A549 (cell line): ENCODE measurements around the gene RUNX1. TPM values are rescaled to one million over a fixed set of nuclear protein-coding genes. Genes with fewer than 3 reads are reported as not detected.
A peak's percentile ranks its signal among the peaks of the same experiment; 100 is the strongest.

Experiments
- ATAC-seq, 2 experiments: fragments of 200-7000 bp in 1 of 2; fragments of >200 bp in 1 of 2; cut with Nextera tagmentation in 1 of 2; cut with Tn5 transposase in 1 of 2; 3 replicates each; pipeline versions ENCODE4 v1.8.0 to v1.9.1; 2018 to 2020; ENCODE audit warnings: mild to moderate bottlenecking in 1 of 2, moderate library complexity in 1 of 2
- CTCF ChIA-PET: fragments of 300-600 bp; sonication (Branson Sonifier 250); formaldehyde crosslinking; extraction: SDS; loops from one replicate; lab custom pipeline; 2021; ENCODE audit warnings: antibody characterized with exemption, inconsistent platforms; lab: Yijun Ruan, JAX
- POLR2A ChIA-PET: fragments of 350-600 bp; formaldehyde crosslinking; extraction: SDS; loops from one replicate; lab custom pipeline; 2021; ENCODE audit warnings: antibody characterized with exemption, inconsistent platforms; lab: Yijun Ruan, JAX
- DNase-seq, 2 experiments: peaks; one replicate each; pipeline versions ENCODE4 v3.0.0 to v3.0.0-alpha.2; 2011 to 2016; ENCODE audit warnings: low read depth in 1 of 2, low spot score in 1 of 2
- FAIRE-seq: peaks from 2 replicates; lab custom pipeline; 2011; peaks lifted over from hg19 to GRCh38; lab: Jason Lieb, UNC
- H3K27ac ChIP-seq, 2 experiments: fragments of >200 bp; sonication (Bioruptor Twin); formaldehyde crosslinking; 3 replicates each; pipeline ENCODE4 v1.5.1; 2016 to 2017
- H3K4me1 ChIP-seq: fragments of >200 bp; sonication (Bioruptor Twin); formaldehyde crosslinking; 3 replicates; pipeline ENCODE4 v1.6.1; 2016
- H3K4me2 ChIP-seq: fragments of >200 bp; sonication (Bioruptor Twin); formaldehyde crosslinking; 3 replicates; pipeline ENCODE4 v1.6.1; 2016
- H3K4me3 ChIP-seq: fragments of >200 bp; sonication (Bioruptor Twin); formaldehyde crosslinking; 3 replicates; pipeline ENCODE4 v1.5.1; 2016
- H3K9me3 ChIP-seq: fragments of >200 bp; sonication (Bioruptor Twin); formaldehyde crosslinking; 3 replicates; pipeline ENCODE4 v1.6.1; 2016
- BCL3 ChIP-seq: fragments of >200 bp; sonication (Bioruptor Twin); formaldehyde crosslinking; IDR thresholded peaks from 3 replicates; pipeline ENCODE4 v1.6.1; 2016
- CEBPB ChIP-seq, 2 experiments: fragments of >200 bp in 1 of 2; sonication (Bioruptor Twin) in 1 of 2; formaldehyde crosslinking in 1 of 2; IDR thresholded peaks; 2 replicates each; pipeline ENCODE4 v1.6.1; 2012 to 2016
- CHD2 ChIP-seq: fragments of 150-350 bp; IDR thresholded peaks from 2 replicates; pipeline ENCODE4 v1.6.1; 2014; ENCODE audit warnings: low read length; ENCODE audit not compliant: partially characterized antibody
- ELK1 ChIP-seq: fragments of 150-350 bp; IDR thresholded peaks from 2 replicates; pipeline ENCODE4 v1.6.1; 2014; ENCODE audit warnings: low read depth, mild to moderate bottlenecking, low read length
- EP300 ChIP-seq, 2 experiments: fragments of >200 bp; sonication (Bioruptor Twin); formaldehyde crosslinking; IDR thresholded peaks; 2 replicates in 1 of 2; 3 replicates in 1 of 2; pipeline ENCODE4 v1.6.1; 2016 to 2017
- GATA3 ChIP-seq: IDR thresholded peaks from 2 replicates; pipeline ENCODE4 v1.6.1; 2012; ENCODE audit warnings: borderline replicate concordance
- HMGXB4 ChIP-seq: fragments of 250-450 bp; sonication (Bioruptor Pico); IDR thresholded peaks from 2 replicates; pipeline ENCODE4 v1.5.0; 2021; ENCODE audit warnings: mild to moderate bottlenecking, moderate library complexity, borderline replicate concordance
- HOXB5 ChIP-seq: fragments of 250-450 bp; sonication (Bioruptor Pico); IDR thresholded peaks from 2 replicates; pipeline ENCODE4 v1.5.0; 2020; ENCODE audit warnings: mild to moderate bottlenecking, moderate library complexity
- JUNB ChIP-seq: fragments of >200 bp; sonication (Bioruptor Twin); formaldehyde crosslinking; IDR thresholded peaks from 2 replicates; pipeline ENCODE4 v1.6.1; 2016
- KDM1A ChIP-seq: fragments of 200-600 bp; sonication (generic); IDR thresholded peaks from 2 replicates; pipeline ENCODE4 v1.6.1; 2016; ENCODE audit warnings: low read depth, mild to moderate bottlenecking
- MAFK ChIP-seq: fragments of 450-650 bp; IDR thresholded peaks from 2 replicates; pipeline ENCODE4 v1.6.1; 2014; ENCODE audit not compliant: partially characterized antibody
- MAZ ChIP-seq: fragments of 150-350 bp; IDR thresholded peaks from 2 replicates; pipeline ENCODE4 v1.6.1; 2014; ENCODE audit warnings: antibody characterized with exemption, low read depth, low read length, borderline replicate concordance
- NR3C1 ChIP-seq: fragments of >200 bp; sonication (Bioruptor Twin); formaldehyde crosslinking; IDR thresholded peaks from 3 replicates; pipeline ENCODE4 v1.6.1; 2017
- PBX3 ChIP-seq: IDR thresholded peaks from 2 replicates; pipeline ENCODE4 v1.6.1; 2012
- POLR2A ChIP-seq: IDR thresholded peaks from 2 replicates; pipeline ENCODE4 v1.6.1; 2012; ENCODE audit warnings: mild to moderate bottlenecking, low read length
- POLR2AphosphoS2 ChIP-seq: conservative IDR thresholded peaks from 2 replicates; pipeline ENCODE4 v1.6.1; 2012; ENCODE audit warnings: low read length, improper control_type of control experiment, inconsistent platforms
- RAD21 ChIP-seq, 2 experiments: fragments of >200 bp in 1 of 2; sonication (Bioruptor Twin) in 1 of 2; formaldehyde crosslinking in 1 of 2; IDR thresholded peaks in 1 of 2; conservative IDR thresholded peaks in 1 of 2; 2 replicates in 1 of 2; 3 replicates in 1 of 2; pipeline ENCODE4 v1.6.1; 2012 to 2018; ENCODE audit warnings: inconsistent platforms in 1 of 2
- ZC3H11A ChIP-seq: fragments of 450-650 bp; IDR thresholded peaks from 2 replicates; pipeline ENCODE4 v1.6.1; 2014; ENCODE audit warnings: antibody characterized with exemption, mild to moderate bottlenecking
- ZNF302 ChIP-seq: fragments of 250-450 bp; sonication (Bioruptor Pico); IDR thresholded peaks from 2 replicates; pipeline ENCODE4 v1.9.0; 2021; ENCODE audit warnings: inconsistent platforms, mild to moderate bottlenecking, moderate library complexity
- WGBS: methylation state at CpG from one replicate; pipeline ENCODE4 v1.1.6; 2017; ENCODE audit errors: missing lambda C conversion rate; 5-methylcytosine and 5-hydroxymethylcytosine counted together
- polyA plus RNA-seq, 4 experiments: library from polyadenylated mRNA; depleted of rRNA in 3 of 4; stranded (reverse); fragments of >200 nt; fragmentation: RNase III in 1 of 4; extraction: RNeasy Plus Mini Kit Qiagen cat#74134 plus additional on column Dnase treatment in 1 of 4; gene quantifications; 2 replicates in 3 of 4; 3 replicates in 1 of 4; pipeline ENCODE4 v1.2.3, GENCODE V29; 2011 to 2017

RUNX1 gene
- polyA plus RNA-seq, 2 of the 4 experiments (the other 2 are of a cell fraction), result 5.5 TPM

- 25% methylated on average over 7 of the region's 7 CpGs for WGBS
- Histone ChIP-seq H3K27ac (peak overlapping the region; percentile 79 to 81), H3K4me1 (peaks cover 65% of the 10 kb centered on the region)
- CTCF ChIA-PET, result interaction anchor here (0.7 to 2.1 kb wide), 4 partner anchors 13 to 55 kb away, joined by 3 to 11 read pairs (median 3); no protein-coding TSS in a partner anchor
- DNase-seq, result peak; percentile 13 to 20
- no peak for TF ChIP-seq HMGXB4 (CRISPR knock-in tag)
- peak in 1 of 2 experiments; percentile 10; a peak in 1 of 4 replicates for TF ChIP-seq CEBPB (IDR thresholded peaks at IDR 0.05)
- TF ChIP-seq MAFK, result peak; percentile 30
- no peak for TF ChIP-seq POLR2AphosphoS2
- TF ChIP-seq, all 56 proteins: peak for 2
- FAIRE-seq (no peak), ATAC-seq (peak; percentile 60 to 70; a peak in 4 of 6 replicates)
- Histone ChIP-seq H3K9me3 (peaks cover 13% of the 10 kb centered on the region; the same call in 1 of the 3 replicates), H3K4me2 (peak overlapping the region; percentile 72), H3K4me3 (no peak overlapping the region)
- POLR2A ChIA-PET, result interaction anchor here (3.1 kb wide), 1 partner anchor 86 kb away, joined by 14 read pairs; no protein-coding TSS in a partner anchor
Observed at GRCh38 chr21:34800797-34801518, 248.1 kb downstream of the RUNX1 start.

- CTCF ChIA-PET, result interaction anchor here (0.7 kb wide), 1 partner anchor 105 kb away, joined by 4 read pairs; no protein-coding TSS in a partner anchor
- FAIRE-seq (no peak), ATAC-seq (no peak), DNase-seq (no peak)
- TF ChIP-seq ZC3H11A (no peak), CEBPB (IDR thresholded peaks at IDR 0.05) (no peak), ZNF302 (CRISPR knock-in tag) (no peak), GATA3 (no peak), EP300 (IDR thresholded peaks at IDR 0.05) (no peak), CHD2 (no peak), BCL3 (no peak), PBX3 (no peak), HMGXB4 (CRISPR knock-in tag) (no peak), NR3C1 (no peak), RAD21 (conservative IDR thresholded peaks at IDR 0.05 in 1 of 2, IDR thresholded peaks at IDR 0.05 in 1 of 2) (no peak), JUNB (no peak), HOXB5 (no peak), KDM1A (no peak), POLR2A (no peak), ELK1 (no peak), MAZ (no peak)
- Histone ChIP-seq H3K27ac (peak overlapping the region; percentile 79 to 81), H3K4me1 (peaks cover 84% of the 10 kb centered on the region), H3K4me3 (no peak overlapping the region), H3K4me2 (no peak overlapping the region), H3K9me3 (no peaks in the 10 kb centered on the region)
- POLR2A ChIA-PET, result no interaction called here
- 93% methylated on average over 6 of the region's 6 CpGs for WGBS
Observed at GRCh38 chr21:34799092-34799491, 250.0 kb downstream of the RUNX1 start.
